ENCODE data around the gene NOCT. TPM values are rescaled to one million over a fixed set of nuclear protein-coding genes. Genes with fewer than 3 reads are reported as not detected.

Gene NOCT
- total RNA-seq, 1 experiment from 2014 or later: 21.5 TPM

GRCh38 chr4:139017861-139018260, 2.3 kb downstream of the NOCT start:
- Histone ChIP-seq H3K36me3 (ENCODE audit: control insufficient read depth, insufficient read depth, low read length) (peaks cover 1% of the 10 kb centered on the region), H3K4me1 (peaks cover 35% of the 10 kb centered on the region), H3K4me3 (ENCODE audit: low read depth, low read length) (no peak overlapping the region), H3K27me3 (replicated peaks; ENCODE audit: control insufficient read depth, insufficient read depth, low read length) (no peaks in the 10 kb centered on the region), H3K9me3 (no peaks in the 10 kb centered on the region)
- BruUV-seq (replicated peaks): no TSS peak
- H3K9me3 Mint-ChIP-seq (ENCODE audit: unreplicated experiment): no peaks in the 10 kb centered on the region
- no peak overlapping the region for H3K27ac Mint-ChIP-seq (ENCODE audit: unreplicated experiment)
- ChIA-PET CTCF (interaction anchor here (2.7 kb wide), 1 partner anchor 13 kb away, joined by 11 read pairs; no protein-coding TSS in a partner anchor), POLR2A (interaction anchor here (1.0 to 1.1 kb wide), 2 partner anchors 13 to 21 kb away, joined by 3 read pairs; no protein-coding TSS in a partner anchor)
- DNase-seq: no peak
- no peak for TF ChIP-seq CTCF (IDR thresholded peaks at IDR 0.05; ENCODE audit: insufficient read depth in 1 of 2, low read depth in 1 of 2, low read length in 1 of 2, severe bottlenecking in 1 of 2, unreplicated experiment in 1 of 2)
- intact Hi-C loops (cut with micrococcal nuclease; ENCODE audit: unreplicated experiment): loop anchor here (5.0 kb wide), 1 partner anchor 434 kb away; the partner anchor contains the start of gene RAB33B
- H3K4me3 Mint-ChIP-seq (ENCODE audit: unreplicated experiment): peak overlapping the region; percentile 72
- peaks cover 25% of the 10 kb centered on the region for H3K4me1 Mint-ChIP-seq (ENCODE audit: low read depth, unreplicated experiment)
- H3K27me3 Mint-ChIP-seq (ENCODE audit: insufficient read depth, unreplicated experiment): no peaks in the 10 kb centered on the region
- peaks cover 68% of the 10 kb centered on the region for H3K36me3 Mint-ChIP-seq (ENCODE audit: insufficient read depth, unreplicated experiment)

GRCh38 chr4:139018501-139018900, 2.9 kb downstream of the NOCT start:
- Mint-ChIP-seq H3K27ac (ENCODE audit: unreplicated experiment) (no peak overlapping the region), H3K4me1 (ENCODE audit: low read depth, unreplicated experiment) (peaks cover 25% of the 10 kb centered on the region), H3K36me3 (ENCODE audit: insufficient read depth, unreplicated experiment) (peaks cover 75% of the 10 kb centered on the region)

More at GRCh38 chr4:139018501-139018900, 2.9 kb downstream of the NOCT start:
- Histone ChIP-seq H3K27me3 (replicated peaks; ENCODE audit: control insufficient read depth, insufficient read depth, low read length) (no peaks in the 10 kb centered on the region), H3K36me3 (ENCODE audit: control insufficient read depth, insufficient read depth, low read length) (peaks cover 1% of the 10 kb centered on the region), H3K9me3 (no peaks in the 10 kb centered on the region), H3K4me3 (ENCODE audit: low read depth, low read length) (no peak overlapping the region), H3K4me1 (peaks cover 34% of the 10 kb centered on the region)
- DNase-seq: no peak
- H3K4me3 Mint-ChIP-seq (ENCODE audit: unreplicated experiment): peak overlapping the region; percentile 72
- CTCF ChIA-PET: interaction anchor here (2.7 kb wide), 1 partner anchor 12 kb away, joined by 11 read pairs; no protein-coding TSS in a partner anchor
- intact Hi-C loops (cut with micrococcal nuclease; ENCODE audit: unreplicated experiment): loop anchor here (5.0 kb wide), 1 partner anchor 434 kb away; the partner anchor contains the start of gene RAB33B
- POLR2A ChIA-PET: interaction anchor here (1.0 to 1.1 kb wide), 2 partner anchors 12 to 20 kb away, joined by 3 read pairs; no protein-coding TSS in a partner anchor
- no peak for TF ChIP-seq CTCF (IDR thresholded peaks at IDR 0.05; ENCODE audit: insufficient read depth in 1 of 2, low read depth in 1 of 2, low read length in 1 of 2, severe bottlenecking in 1 of 2, unreplicated experiment in 1 of 2)
- TSS peak; percentile 24 for BruUV-seq (replicated peaks)
- H3K27me3 Mint-ChIP-seq (ENCODE audit: insufficient read depth, unreplicated experiment): no peaks in the 10 kb centered on the region
- no peaks in the 10 kb centered on the region for H3K9me3 Mint-ChIP-seq (ENCODE audit: unreplicated experiment)
